ENCODE data around the gene TGIF2. TPM values are rescaled to one million over a fixed set of nuclear protein-coding genes. Genes with fewer than 3 reads are reported as not detected.

TGIF2 gene
- polyA plus RNA-seq, 1 of the 3 experiments (the other 2 are of a cell fraction) = 10.8 TPM

DNA sequence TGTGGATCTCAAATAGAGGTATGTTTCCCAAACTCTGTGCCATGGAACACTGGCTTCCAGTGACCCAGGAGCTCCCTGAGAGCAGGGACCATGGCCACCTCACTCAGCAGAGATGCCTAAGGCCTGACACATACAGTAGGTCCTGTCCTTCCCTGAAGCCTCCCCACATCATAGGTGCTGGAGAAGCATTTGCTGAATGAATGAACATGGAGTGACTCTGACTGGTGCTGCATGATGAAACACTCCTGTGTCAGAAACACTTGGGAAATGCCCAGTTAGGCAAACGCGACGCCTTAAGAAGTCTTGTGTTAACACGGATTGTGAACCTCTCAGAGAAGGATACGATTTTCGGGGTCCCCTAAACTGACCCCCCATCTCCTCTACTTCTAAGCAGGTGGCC, 58.2 kb downstream of the TGIF2 start:
- no peaks in the 10 kb centered on the region for H3K79me2 ChIP-seq (ENCODE audit: insufficient read depth)
- no peaks in the 10 kb centered on the region for H3K4me1 ChIP-seq (ENCODE audit: control insufficient read depth in 1 of 2, insufficient read depth in 2 of 2, low read depth in 1 of 2, low read length in 1 of 2)
- no peaks in the 10 kb centered on the region for H3K27me3 ChIP-seq (ENCODE audit: insufficient read depth)
- no peak overlapping the region for H3K4me3 ChIP-seq (ENCODE audit: low read depth in 2 of 2, low read length in 1 of 2)
- H3K9me3 ChIP-seq = no peaks in the 10 kb centered on the region
- H3K36me3 ChIP-seq (replicated peaks in 1 of 2; ENCODE audit: control insufficient read depth in 1 of 2, insufficient read depth in 2 of 2, low read length in 1 of 2) = no peaks in the 10 kb centered on the region
- DNase-seq = no peak
- no peaks in the 10 kb centered on the region for H3F3A ChIP-seq (replicated peaks; ENCODE audit: insufficient read depth)
- CTCF ChIA-PET = interaction anchor here (0.8 kb wide), 1 partner anchor 19 kb away, joined by 3 read pairs; no protein-coding TSS in a partner anchor
- no peak overlapping the region for H2AFZ ChIP-seq (ENCODE audit: low read depth)
- no peaks in the 10 kb centered on the region for H4K20me1 ChIP-seq (ENCODE audit: insufficient read depth)
- TF ChIP-seq, protein P1, sequence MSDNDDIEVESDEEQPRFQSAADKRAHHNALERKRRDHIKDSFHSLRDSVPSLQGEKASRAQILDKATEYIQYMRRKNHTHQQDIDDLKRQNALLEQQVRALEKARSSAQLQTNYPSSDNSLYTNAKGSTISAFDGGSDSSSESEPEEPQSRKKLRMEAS (IDR thresholded peaks at IDR 0.05; ENCODE audit: low read depth) = no peak
- no peak for TF ChIP-seq EZH2phosphoT487 (IDR thresholded peaks at IDR 0.05; ENCODE audit: borderline replicate concordance, low read depth)
- no peak for TF ChIP-seq SIN3A (IDR thresholded peaks at IDR 0.05; ENCODE audit: borderline replicate concordance, low read depth, low read length)
- no peak for TF ChIP-seq NFIC (IDR thresholded peaks at IDR 0.05; ENCODE audit: borderline replicate concordance)
- TF ChIP-seq, protein P2, sequence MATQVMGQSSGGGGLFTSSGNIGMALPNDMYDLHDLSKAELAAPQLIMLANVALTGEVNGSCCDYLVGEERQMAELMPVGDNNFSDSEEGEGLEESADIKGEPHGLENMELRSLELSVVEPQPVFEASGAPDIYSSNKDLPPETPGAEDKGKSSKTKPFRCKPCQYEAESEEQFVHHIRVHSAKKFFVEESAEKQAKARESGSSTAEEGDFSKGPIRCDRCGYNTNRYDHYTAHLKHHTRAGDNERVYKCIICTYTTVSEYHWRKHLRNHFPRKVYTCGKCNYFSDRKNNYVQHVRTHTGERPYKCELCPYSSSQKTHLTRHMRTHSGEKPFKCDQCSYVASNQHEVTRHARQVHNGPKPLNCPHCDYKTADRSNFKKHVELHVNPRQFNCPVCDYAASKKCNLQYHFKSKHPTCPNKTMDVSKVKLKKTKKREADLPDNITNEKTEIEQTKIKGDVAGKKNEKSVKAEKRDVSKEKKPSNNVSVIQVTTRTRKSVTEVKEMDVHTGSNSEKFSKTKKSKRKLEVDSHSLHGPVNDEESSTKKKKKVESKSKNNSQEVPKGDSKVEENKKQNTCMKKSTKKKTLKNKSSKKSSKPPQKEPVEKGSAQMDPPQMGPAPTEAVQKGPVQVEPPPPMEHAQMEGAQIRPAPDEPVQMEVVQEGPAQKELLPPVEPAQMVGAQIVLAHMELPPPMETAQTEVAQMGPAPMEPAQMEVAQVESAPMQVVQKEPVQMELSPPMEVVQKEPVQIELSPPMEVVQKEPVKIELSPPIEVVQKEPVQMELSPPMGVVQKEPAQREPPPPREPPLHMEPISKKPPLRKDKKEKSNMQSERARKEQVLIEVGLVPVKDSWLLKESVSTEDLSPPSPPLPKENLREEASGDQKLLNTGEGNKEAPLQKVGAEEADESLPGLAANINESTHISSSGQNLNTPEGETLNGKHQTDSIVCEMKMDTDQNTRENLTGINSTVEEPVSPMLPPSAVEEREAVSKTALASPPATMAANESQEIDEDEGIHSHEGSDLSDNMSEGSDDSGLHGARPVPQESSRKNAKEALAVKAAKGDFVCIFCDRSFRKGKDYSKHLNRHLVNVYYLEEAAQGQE (IDR thresholded peaks at IDR 0.05; ENCODE audit: low read depth, low read length) = no peak
- TF ChIP-seq, protein P3, sequence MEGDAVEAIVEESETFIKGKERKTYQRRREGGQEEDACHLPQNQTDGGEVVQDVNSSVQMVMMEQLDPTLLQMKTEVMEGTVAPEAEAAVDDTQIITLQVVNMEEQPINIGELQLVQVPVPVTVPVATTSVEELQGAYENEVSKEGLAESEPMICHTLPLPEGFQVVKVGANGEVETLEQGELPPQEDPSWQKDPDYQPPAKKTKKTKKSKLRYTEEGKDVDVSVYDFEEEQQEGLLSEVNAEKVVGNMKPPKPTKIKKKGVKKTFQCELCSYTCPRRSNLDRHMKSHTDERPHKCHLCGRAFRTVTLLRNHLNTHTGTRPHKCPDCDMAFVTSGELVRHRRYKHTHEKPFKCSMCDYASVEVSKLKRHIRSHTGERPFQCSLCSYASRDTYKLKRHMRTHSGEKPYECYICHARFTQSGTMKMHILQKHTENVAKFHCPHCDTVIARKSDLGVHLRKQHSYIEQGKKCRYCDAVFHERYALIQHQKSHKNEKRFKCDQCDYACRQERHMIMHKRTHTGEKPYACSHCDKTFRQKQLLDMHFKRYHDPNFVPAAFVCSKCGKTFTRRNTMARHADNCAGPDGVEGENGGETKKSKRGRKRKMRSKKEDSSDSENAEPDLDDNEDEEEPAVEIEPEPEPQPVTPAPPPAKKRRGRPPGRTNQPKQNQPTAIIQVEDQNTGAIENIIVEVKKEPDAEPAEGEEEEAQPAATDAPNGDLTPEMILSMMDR (IDR thresholded peaks at IDR 0.05) = no peak
- TF ChIP-seq, protein P4, sequence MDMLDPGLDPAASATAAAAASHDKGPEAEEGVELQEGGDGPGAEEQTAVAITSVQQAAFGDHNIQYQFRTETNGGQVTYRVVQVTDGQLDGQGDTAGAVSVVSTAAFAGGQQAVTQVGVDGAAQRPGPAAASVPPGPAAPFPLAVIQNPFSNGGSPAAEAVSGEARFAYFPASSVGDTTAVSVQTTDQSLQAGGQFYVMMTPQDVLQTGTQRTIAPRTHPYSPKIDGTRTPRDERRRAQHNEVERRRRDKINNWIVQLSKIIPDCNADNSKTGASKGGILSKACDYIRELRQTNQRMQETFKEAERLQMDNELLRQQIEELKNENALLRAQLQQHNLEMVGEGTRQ (IDR thresholded peaks at IDR 0.05; ENCODE audit: borderline replicate concordance, low read depth, low read length) = no peak
- no peak for TF ChIP-seq YY1 (IDR thresholded peaks at IDR 0.05; ENCODE audit: low read depth)
- no peak for TF ChIP-seq RAD21 (IDR thresholded peaks at IDR 0.05; ENCODE audit: low read length)
- TF ChIP-seq, protein P5, sequence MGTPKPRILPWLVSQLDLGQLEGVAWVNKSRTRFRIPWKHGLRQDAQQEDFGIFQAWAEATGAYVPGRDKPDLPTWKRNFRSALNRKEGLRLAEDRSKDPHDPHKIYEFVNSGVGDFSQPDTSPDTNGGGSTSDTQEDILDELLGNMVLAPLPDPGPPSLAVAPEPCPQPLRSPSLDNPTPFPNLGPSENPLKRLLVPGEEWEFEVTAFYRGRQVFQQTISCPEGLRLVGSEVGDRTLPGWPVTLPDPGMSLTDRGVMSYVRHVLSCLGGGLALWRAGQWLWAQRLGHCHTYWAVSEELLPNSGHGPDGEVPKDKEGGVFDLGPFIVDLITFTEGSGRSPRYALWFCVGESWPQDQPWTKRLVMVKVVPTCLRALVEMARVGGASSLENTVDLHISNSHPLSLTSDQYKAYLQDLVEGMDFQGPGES (IDR thresholded peaks at IDR 0.05; ENCODE audit: low read depth, low read length) = no peak
- TF ChIP-seq TCF12 (IDR thresholded peaks at IDR 0.05) = no peak
- 81% methylated on average over 6 of the region's 6 CpGs for WGBS (ENCODE audit: low lambda C conversion rate)
- H3K27ac ChIP-seq (ENCODE audit: low read depth in 2 of 2, low read length in 1 of 2) = no peak overlapping the region
- H3K9me2 ChIP-seq = no peaks in the 10 kb centered on the region
- no peak overlapping the region for H3K4me2 ChIP-seq
- POLR2A ChIA-PET = interaction anchor here (0.6 kb wide), 1 partner anchor 488 kb away, joined by 5 read pairs; no protein-coding TSS in a partner anchor
- no peak overlapping the region for H3K9ac ChIP-seq

Data from SK-N-SH (cell line).